A549 treated with AZD2906 at 1 μM for 4 hours (cell line): ENCODE data around the gene MRC1. TPM values are rescaled to one million over a fixed set of nuclear protein-coding genes. Genes with fewer than 3 reads are reported as not detected.

Experiments used
- total RNA-seq: library from RNA; stranded (reverse); fragments of 200-300 nt; extraction: Qiagen RNA extraction; gene quantifications from 5 replicates; pipeline ENCODE4 v1.2.3, GENCODE V29; 2022

The MRC1 gene
- total RNA-seq: 0.01 to 0.02 TPM (median 0.02 TPM) in 4 of 5 replicates, not detected in the other

DNA sequence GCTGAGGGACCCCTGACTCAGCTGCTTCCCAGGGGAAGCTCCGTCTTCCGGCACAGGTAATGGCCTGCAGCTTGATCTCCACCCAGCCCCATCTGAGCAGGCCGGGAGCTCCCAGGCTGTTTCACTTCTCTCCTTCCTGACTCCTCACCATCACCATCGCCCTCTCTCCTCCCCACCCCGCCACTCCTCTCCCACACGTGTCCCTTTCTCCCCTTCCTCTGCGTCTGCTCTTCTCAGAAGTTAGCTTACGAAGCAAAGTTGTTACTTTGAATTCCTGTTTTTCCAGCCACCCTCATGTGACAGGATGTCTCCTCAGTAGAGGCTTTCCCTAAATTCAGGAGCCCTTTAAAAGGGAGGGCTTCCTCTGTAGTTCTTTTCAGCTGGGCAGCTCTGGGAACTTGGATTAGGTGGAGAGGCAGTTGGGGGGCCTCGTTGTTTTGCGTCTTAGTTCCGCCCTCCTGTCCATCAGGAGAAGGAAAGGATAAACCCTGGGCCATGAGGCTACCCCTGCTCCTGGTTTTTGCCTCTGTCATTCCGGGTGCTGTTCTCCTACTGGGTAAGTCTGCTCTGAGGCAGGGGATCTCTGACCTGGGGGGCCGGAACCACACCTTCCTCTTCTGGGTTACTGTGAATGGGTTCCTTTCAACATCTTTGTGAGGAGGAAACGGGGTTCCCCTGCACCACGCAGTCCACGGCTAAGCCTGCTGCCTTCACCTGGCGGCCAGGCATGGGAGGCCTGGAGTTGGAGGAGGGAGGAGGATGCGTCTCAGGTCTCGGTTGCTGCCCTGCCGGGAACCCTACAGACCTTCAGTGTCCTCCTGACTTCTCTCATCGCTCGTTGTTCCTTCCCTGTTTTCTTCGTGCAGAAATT is at the start of gene MRC1:
Gene MRC1 (plus strand): TSS at position 378 of the 871 bp plus-strand sequence. CDS start 118 bp downstream, at position 496.

DNA sequence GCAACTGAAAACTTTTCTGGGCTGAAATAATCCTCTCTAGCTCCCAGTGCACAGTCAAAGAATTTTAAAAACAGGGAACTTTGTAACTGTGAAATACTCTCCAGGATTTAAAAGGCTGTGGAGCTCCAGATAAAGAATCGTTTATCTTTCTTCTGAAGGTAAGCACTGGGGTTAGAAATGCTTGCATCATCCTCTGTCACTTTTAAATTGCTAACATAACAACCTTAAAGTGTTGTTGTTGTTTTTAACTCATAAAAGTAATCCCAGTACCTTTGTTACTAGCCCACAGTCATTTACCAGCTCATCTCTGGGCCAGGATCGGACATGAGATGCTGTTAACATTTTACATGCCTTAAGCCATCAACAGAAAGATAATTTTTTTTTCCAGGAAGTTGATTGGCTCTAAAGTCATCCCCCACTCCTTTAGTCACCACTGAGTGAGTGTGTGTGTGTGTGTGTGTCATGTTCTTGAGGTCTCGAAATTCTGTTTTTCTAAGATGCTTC is 142.8 kb downstream of the MRC1 start, which contains the start of gene SLC39A12:
Gene SLC39A12 (plus strand): TSS at position 51 of the 504 bp plus-strand sequence. CDS start 1,359 bp downstream, outside the sequence.

Other genes starting within 250 kb of the MRC1 start
- 32.5 to 57.4 TPM (median 57.0 TPM) in 5 replicates for gene HACD1, start 192.0 kb upstream of the MRC1 start, total RNA-seq
- 21.1 to 25.5 TPM (median 23.6 TPM) in 5 replicates for gene STAM, start 165.2 kb upstream of the MRC1 start, total RNA-seq
- gene TMEM236, start 57.1 kb upstream of the MRC1 start, total RNA-seq: 0.03 to 0.07 TPM (median 0.05 TPM) in 5 replicates
- not detected in 5 replicates for gene SLC39A12, start 142.6 kb downstream of the MRC1 start, total RNA-seq